Measurements from ENCODE around the gene MAOB. TPM values are rescaled to one million over a fixed set of nuclear protein-coding genes. Genes with fewer than 3 reads are reported as not detected.

MAOB gene
- total RNA-seq, 1 experiment from 2014 or later, result 1.1 TPM

- Histone ChIP-seq H3K4me1 (ENCODE audit: insufficient read depth, low read length) (no peaks in the 10 kb centered on the region; the same call in 1 of the 2 replicates), H3K4me2 (ENCODE audit: insufficient read depth, insufficient read length, low read length) (no peak overlapping the region), H3K27me3 (ENCODE audit: insufficient read depth, low read length) (no peaks in the 10 kb centered on the region), H3K79me1 (ENCODE audit: insufficient read depth, low read depth, low read length, poor library complexity, severe bottlenecking) (no peaks in the 10 kb centered on the region), H3K56ac (ENCODE audit: insufficient read length, low read depth, low read length) (no peak overlapping the region), H3K14ac (ENCODE audit: insufficient read depth, low read length) (no peak overlapping the region), H3K9me3 (ENCODE audit: control insufficient read depth, low read depth, low read length) (no peaks in the 10 kb centered on the region), H3T11ph (ENCODE audit: low read length) (no peak overlapping the region), H2AFZ (ENCODE audit: low read length) (no peak overlapping the region), H3K23me2 (ENCODE audit: insufficient read length, low read depth, low read length, poor library complexity, severe bottlenecking) (no peaks in the 10 kb centered on the region), H4K8ac (replicated peaks; ENCODE audit: insufficient read length, low read depth, low read length) (no peak overlapping the region), H2BK15ac (ENCODE audit: low read depth, low read length) (no peak overlapping the region), H4K91ac (ENCODE audit: insufficient read length, low read depth, low read length) (no peak overlapping the region), H2BK20ac (ENCODE audit: low read depth, low read length, poor library complexity, severe bottlenecking) (no peak overlapping the region), H2BK120ac (ENCODE audit: low read depth, low read length, poor library complexity, severe bottlenecking) (no peak overlapping the region), H3K79me2 (ENCODE audit: insufficient read depth, low read length) (no peaks in the 10 kb centered on the region), H2AK5ac (ENCODE audit: insufficient read length, low read length) (no peak overlapping the region), H2BK12ac (ENCODE audit: insufficient read length, low read depth, low read length) (no peak overlapping the region), H4K5ac (ENCODE audit: insufficient read length, low read depth, low read length) (no peak overlapping the region), H3K18ac (ENCODE audit: insufficient read length, low read depth, low read length) (no peak overlapping the region), H3K27ac (ENCODE audit: insufficient read length, low read depth, low read length) (no peak overlapping the region), H3K23ac (ENCODE audit: insufficient read length, low read depth, low read length) (no peak overlapping the region), H4K20me1 (ENCODE audit: control insufficient read depth, insufficient read depth, insufficient read length) (no peaks in the 10 kb centered on the region), H3K4ac (ENCODE audit: low read depth, low read length) (no peak overlapping the region), H3K9ac (ENCODE audit: extremely low read depth, insufficient read length, low read length) (no peak overlapping the region), H2BK5ac (ENCODE audit: insufficient read length, low read length) (no peak overlapping the region)
- H3K27me3 Mint-ChIP-seq (ENCODE audit: low read depth), result peaks cover 10% of the 10 kb centered on the region
- H3K4me3 Mint-ChIP-seq, result no peak overlapping the region
- peaks cover 17 to 23% of the 10 kb centered on the region in 2 experiments for H3K9me3 Mint-ChIP-seq
- DNase-seq, result no peak
- no CpG with 5 or more reads among the region's 1 CpG for WGBS (ENCODE audit: extremely low coverage, insufficient read length, low lambda C conversion rate)
- peaks cover 0 to 3% (median 2%) of the 10 kb centered on the region in 3 experiments; a peak in 3 of 7 replicates for H3K36me3 Mint-ChIP-seq (ENCODE audit: insufficient read depth in 1 of 3, low read depth in 3 of 3)
- H3K27ac Mint-ChIP-seq, result no peak overlapping the region
- no peaks in the 10 kb centered on the region for H3K4me1 Mint-ChIP-seq
- no peak for TF ChIP-seq CTCF (conservative IDR thresholded peaks at IDR 0.05)
Observed at GRCh38 chrX:43718956-43719355, 163.3 kb downstream of the MAOB start.
